Testis (tissue), 3 donors: Measurements from ENCODE around the gene ADAR. TPM values are rescaled to one million over a fixed set of nuclear protein-coding genes. Genes with fewer than 3 reads are reported as not detected.

ENCODE experiments used
- DNase-seq: peaks from one replicate; pipeline ENCODE4 v3.0.0-alpha.2; 2019
- H3K27ac ChIP-seq, 2 donors: fragments of 200-600 bp; sonication (generic); one replicate each; pipeline ENCODE4 v1.5.1; 2019
- H3K27me3 ChIP-seq: fragments of 200-600 bp; sonication (generic); one replicate; pipeline ENCODE4 v1.5.1; 2019
- H3K36me3 ChIP-seq: fragments of 200-600 bp; sonication (generic); one replicate; pipeline ENCODE4 v1.5.1; 2017; ENCODE audit warnings: low read depth; ENCODE audit errors: missing control alignments
- H3K4me1 ChIP-seq: fragments of 200-600 bp; sonication (generic); one replicate; pipeline ENCODE4 v1.5.1; 2019
- H3K4me3 ChIP-seq, 2 donors: fragments of 200-600 bp; sonication (generic); one replicate each; pipeline ENCODE4 v1.5.1; 2017 to 2019
- H3K9me3 ChIP-seq: fragments of 200-600 bp; sonication (generic); one replicate; pipeline ENCODE4 v1.5.1; 2017
- POLR2A ChIP-seq: fragments of 450-650 bp; IDR thresholded peaks from one replicate; pipeline ENCODE4 v1.6.1; 2017; ENCODE audit warnings: antibody characterized with exemption, mild to moderate bottlenecking, moderate library complexity
- WGBS, 2 donors: methylation state at CpG; one replicate each; pipeline ENCODE4 v1.1.5; 2018; 5-methylcytosine and 5-hydroxymethylcytosine counted together
- intact Hi-C: fragments of 100-400 bp; cut with DNase I; formaldehyde crosslinking; loops from one replicate; pipeline ENCODE4 v1.15.1; 2023; ENCODE audit warnings: low total_unique reads
- polyA plus RNA-seq: library from polyadenylated mRNA; stranded (reverse); fragments of 350-450 nt; fragmentation: Illumina TruSeq; extraction: RNeasy Lipid Tissue Mini Kit (QIAGEN cat#74804); gene quantifications from one replicate; pipeline ENCODE4 v1.2.3, GENCODE V29; 2014; ENCODE audit warnings: low read depth, low replicate concordance; ENCODE audit not compliant: insufficient read depth
- total RNA-seq, 2 donors: library from RNA; depleted of rRNA; stranded (reverse); fragments of >200 nt; gene quantifications; one replicate each; pipeline ENCODE4 v1.2.3, GENCODE V29; 2016
- TF ChIP-seq, protein P1 (sequence below), 3 experiments: fragments of 450-650 bp in 2 of 3; fragments of 200-600 bp in 1 of 3; sonication (generic) in 1 of 3; IDR thresholded peaks; one replicate each; pipeline ENCODE4 v1.5.1; 2016 to 2019; ENCODE audit warnings: antibody characterized with exemption in 3 of 3, mild to moderate bottlenecking in 2 of 3, moderate library complexity in 1 of 3

The ADAR gene
- total and polyA plus RNA-seq, 3 donors from 2014 or later = 94.4 to 181 (median 168) TPM

- intact Hi-C loops = no loop called here
- Histone ChIP-seq H3K4me1 (peaks cover 7% of the 10 kb centered on the region), H3K9me3 (no peaks in the 10 kb centered on the region), H3K27ac (no peak overlapping the region), H3K36me3 (no peaks in the 10 kb centered on the region), H3K27me3 (no peaks in the 10 kb centered on the region), H3K4me3 (no peak overlapping the region)
- DNase-seq = no peak
- no peak for TF ChIP-seq POLR2A
- TF ChIP-seq, protein P1, sequence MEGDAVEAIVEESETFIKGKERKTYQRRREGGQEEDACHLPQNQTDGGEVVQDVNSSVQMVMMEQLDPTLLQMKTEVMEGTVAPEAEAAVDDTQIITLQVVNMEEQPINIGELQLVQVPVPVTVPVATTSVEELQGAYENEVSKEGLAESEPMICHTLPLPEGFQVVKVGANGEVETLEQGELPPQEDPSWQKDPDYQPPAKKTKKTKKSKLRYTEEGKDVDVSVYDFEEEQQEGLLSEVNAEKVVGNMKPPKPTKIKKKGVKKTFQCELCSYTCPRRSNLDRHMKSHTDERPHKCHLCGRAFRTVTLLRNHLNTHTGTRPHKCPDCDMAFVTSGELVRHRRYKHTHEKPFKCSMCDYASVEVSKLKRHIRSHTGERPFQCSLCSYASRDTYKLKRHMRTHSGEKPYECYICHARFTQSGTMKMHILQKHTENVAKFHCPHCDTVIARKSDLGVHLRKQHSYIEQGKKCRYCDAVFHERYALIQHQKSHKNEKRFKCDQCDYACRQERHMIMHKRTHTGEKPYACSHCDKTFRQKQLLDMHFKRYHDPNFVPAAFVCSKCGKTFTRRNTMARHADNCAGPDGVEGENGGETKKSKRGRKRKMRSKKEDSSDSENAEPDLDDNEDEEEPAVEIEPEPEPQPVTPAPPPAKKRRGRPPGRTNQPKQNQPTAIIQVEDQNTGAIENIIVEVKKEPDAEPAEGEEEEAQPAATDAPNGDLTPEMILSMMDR (IDR thresholded peaks at IDR 0.05) = no peak
- 46 to 55% methylated on average over 3 to 10 of the region's 10 CpGs for WGBS, 2 donors
Observed at GRCh38 chr1:154572468-154573167, 35.4 kb downstream of the ADAR start.

- 70 to 83% methylated on average over 9 to 29 of the region's 29 CpGs for WGBS, 2 donors
- DNase-seq = no peak
- intact Hi-C loops = no loop called here
- TF ChIP-seq, protein P1 (IDR thresholded peaks at IDR 0.05) = no peak
- TF ChIP-seq POLR2A = no peak
- H3K36me3 ChIP-seq = no peaks in the 10 kb centered on the region
- no peaks in the 10 kb centered on the region for H3K27me3 ChIP-seq
- no peaks in the 10 kb centered on the region for H3K9me3 ChIP-seq
- H3K4me1 ChIP-seq = peaks cover 6% of the 10 kb centered on the region
- H3K27ac ChIP-seq = no peak overlapping the region
- H3K4me3 ChIP-seq = peak overlapping the region in 1 of 2 donors; percentile 17
Observed at GRCh38 chr1:154571964-154572288, 36.1 kb downstream of the ADAR start.

DNA sequence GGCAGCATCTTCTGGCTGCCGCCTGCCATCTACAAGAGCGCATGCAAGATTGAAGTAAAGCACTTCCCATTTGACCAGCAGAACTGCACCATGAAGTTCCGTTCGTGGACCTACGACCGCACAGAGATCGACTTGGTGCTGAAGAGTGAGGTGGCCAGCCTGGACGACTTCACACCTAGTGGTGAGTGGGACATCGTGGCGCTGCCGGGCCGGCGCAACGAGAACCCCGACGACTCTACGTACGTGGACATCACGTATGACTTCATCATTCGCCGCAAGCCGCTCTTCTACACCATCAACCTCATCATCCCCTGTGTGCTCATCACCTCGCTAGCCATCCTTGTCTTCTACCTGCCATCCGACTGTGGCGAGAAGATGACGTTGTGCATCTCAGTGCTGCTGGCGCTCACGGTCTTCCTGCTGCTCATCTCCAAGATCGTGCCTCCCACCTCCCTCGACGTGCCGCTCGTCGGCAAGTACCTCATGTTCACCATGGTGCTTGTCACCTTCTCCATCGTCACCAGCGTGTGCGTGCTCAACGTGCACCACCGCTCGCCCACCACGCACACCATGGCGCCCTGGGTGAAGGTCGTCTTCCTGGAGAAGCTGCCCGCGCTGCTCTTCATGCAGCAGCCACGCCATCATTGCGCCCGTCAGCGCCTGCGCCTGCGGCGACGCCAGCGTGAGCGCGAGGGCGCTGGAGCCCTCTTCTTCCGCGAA, 36.6 kb downstream of the ADAR start:
- no peaks in the 10 kb centered on the region for H3K9me3 ChIP-seq
- no peaks in the 10 kb centered on the region for H3K27me3 ChIP-seq
- DNase-seq = no peak
- H3K27ac ChIP-seq = no peak overlapping the region
- H3K4me1 ChIP-seq = peaks cover 6% of the 10 kb centered on the region
- H3K36me3 ChIP-seq = no peaks in the 10 kb centered on the region
- TF ChIP-seq, protein P1 (IDR thresholded peaks at IDR 0.05) = no peak
- no peak for TF ChIP-seq POLR2A
- peak overlapping the region in 1 of 2 donors; percentile 17 for H3K4me3 ChIP-seq
- 76 to 85% methylated on average over 45 to 59 of the region's 59 CpGs for WGBS, 2 donors
- intact Hi-C loops = no loop called here

DNA sequence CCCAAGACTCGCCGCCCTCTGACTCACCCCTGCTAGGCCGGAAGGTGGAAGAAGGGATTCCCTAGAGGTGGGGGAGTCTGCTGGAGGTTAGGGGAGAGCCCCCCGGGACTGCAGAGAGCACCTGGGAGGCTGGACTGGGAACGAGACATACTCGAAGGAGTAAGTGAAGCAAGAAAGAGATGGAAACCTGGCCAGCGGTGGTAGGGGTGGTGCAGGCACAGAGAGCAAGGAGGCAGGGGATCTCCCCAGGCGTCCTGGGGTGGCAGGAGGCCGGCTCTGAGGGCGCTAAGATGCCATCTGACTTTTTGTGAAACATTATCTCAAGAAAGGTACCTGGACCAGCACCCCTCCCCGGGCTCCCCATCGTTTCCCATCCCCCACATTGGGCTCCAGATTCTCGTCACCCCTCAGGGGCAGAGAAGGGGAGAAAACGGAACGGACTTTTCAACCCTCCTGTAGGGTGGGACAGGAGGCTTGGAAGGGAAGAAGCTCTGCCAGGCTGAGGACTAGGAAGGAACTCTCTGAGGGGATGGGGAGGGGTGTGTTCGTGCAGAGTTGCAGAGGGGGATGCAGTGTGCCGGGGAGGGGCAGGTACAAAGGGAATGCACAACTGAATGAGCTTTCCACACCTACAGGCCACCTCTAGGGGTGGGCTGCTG, 39.7 kb downstream of the ADAR start:
- Histone ChIP-seq H3K27me3 (no peaks in the 10 kb centered on the region), H3K27ac (no peak overlapping the region), H3K36me3 (no peaks in the 10 kb centered on the region), H3K9me3 (no peaks in the 10 kb centered on the region), H3K4me3 (peak overlapping the region in 1 of 2 donors; percentile 44), H3K4me1 (peaks cover 6% of the 10 kb centered on the region)
- 23 to 30% methylated on average over 14 to 17 of the region's 17 CpGs for WGBS, 2 donors
- intact Hi-C loops = loop anchor here (10.0 kb wide), 1 partner anchor 307 kb away; the partner anchor contains the start of gene KCNN3
- no peak for DNase-seq
- no peak for TF ChIP-seq POLR2A
- TF ChIP-seq, protein P1 (IDR thresholded peaks at IDR 0.05) = no peak
